CD4-positive, alpha-beta T cell treated with Interleukin-10 for 1 hour (primary cell): ENCODE results near the gene MYL5.

Experiments
- DNase-seq: peaks from one replicate; pipeline ENCODE4 v3.0.0-alpha.2; 2020

The MYL5 gene

GRCh38 chr4:708631-708933, 34.2 kb downstream of the MYL5 start:
- DNase-seq = no peak

GRCh38 chr4:709348-709747, 35.0 kb downstream of the MYL5 start:
- DNase-seq = no peak

GRCh38 chr4:710116-710515, 35.8 kb downstream of the MYL5 start:
- DNase-seq = no peak

GRCh38 chr4:710916-711315, 36.6 kb downstream of the MYL5 start:
- DNase-seq = no peak

- DNase-seq = no peak
Measured at GRCh38 chr4:712093-712492, 37.8 kb downstream of the MYL5 start.

GRCh38 chr4:712916-713632, 38.7 kb downstream of the MYL5 start:
- no peak for DNase-seq

- DNase-seq = no peak
Measured at GRCh38 chr4:714087-714486, 39.7 kb downstream of the MYL5 start.

GRCh38 chr4:717601-718320, 43.4 kb downstream of the MYL5 start:
- DNase-seq = no peak

- no peak for DNase-seq
Measured at GRCh38 chr4:718460-718859, 44.1 kb downstream of the MYL5 start.

- no peak for DNase-seq
Measured at GRCh38 chr4:720111-720860, 45.9 kb downstream of the MYL5 start.

- DNase-seq = no peak
Measured at GRCh38 chr4:721261-722168, 47.2 kb downstream of the MYL5 start.

- DNase-seq = no peak
Measured at GRCh38 chr4:722169-722725, 47.9 kb downstream of the MYL5 start.

- no peak for DNase-seq
Measured at GRCh38 chr4:722851-723360, 48.6 kb downstream of the MYL5 start.

- DNase-seq = no peak
Measured at GRCh38 chr4:723751-724530, 49.6 kb downstream of the MYL5 start.

GRCh38 chr4:725391-726234, 51.3 kb downstream of the MYL5 start:
- no peak for DNase-seq

- DNase-seq = no peak
Measured at GRCh38 chr4:726235-726787, 52.0 kb downstream of the MYL5 start.

GRCh38 chr4:726838-727237, 52.5 kb downstream of the MYL5 start:
- DNase-seq = no peak

- no peak for DNase-seq
Measured at GRCh38 chr4:727576-727975, 53.2 kb downstream of the MYL5 start.

GRCh38 chr4:729336-730315, 55.3 kb downstream of the MYL5 start:
- DNase-seq = no peak
